ENCODE data around the gene SLC39A2. TPM values are rescaled to one million over a fixed set of nuclear protein-coding genes. Genes with fewer than 3 reads are reported as not detected.
A peak's percentile ranks its signal among the peaks of the same experiment; 100 is the strongest.
"Not testable (repeated sequence)": the region's sequence is repeated elsewhere in the genome, so short reads cannot be mapped to it uniquely, and the experiment has no call there.

Gene SLC39A2
- total and polyA plus RNA-seq, 2 donors = 1.5 to 7.0 TPM

DNA sequence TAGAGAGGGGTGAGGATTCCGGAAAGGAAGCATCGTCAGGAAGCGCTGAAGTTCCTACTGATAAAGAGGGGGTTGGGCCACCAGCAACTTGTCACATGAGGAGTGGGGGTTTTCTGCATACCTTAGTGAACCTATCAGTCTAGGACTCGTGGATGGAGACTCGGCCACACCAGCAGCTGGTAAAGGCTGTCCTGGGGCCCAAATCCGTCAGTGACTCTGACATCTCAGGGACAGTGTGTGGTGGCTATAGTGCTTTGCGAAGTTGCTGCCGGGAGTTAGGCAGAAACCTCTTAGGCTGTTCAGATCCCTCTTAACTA lies 27.4 kb upstream of the SLC39A2 start:
- Histone ChIP-seq H3K36me3 (ENCODE audit: control insufficient read depth in 2 of 2, insufficient read depth in 2 of 2, low read length in 1 of 2) (no peaks in the 10 kb centered on the region), H3K4me3 (ENCODE audit: low read length in 2 of 2) (no peak overlapping the region), H3K9me3 (ENCODE audit: control insufficient read depth in 2 of 2, insufficient read depth in 1 of 2, low read length in 1 of 2) (no peaks in the 10 kb centered on the region), H3K27me3 (ENCODE audit: control insufficient read depth in 2 of 2, insufficient read depth in 1 of 2, low read length in 1 of 2) (peaks cover 13 to 23% of the 10 kb centered on the region in 2 donors), H3K4me1 (ENCODE audit: control insufficient read depth in 2 of 2, insufficient read depth in 2 of 2, low read length in 2 of 2) (peaks cover 6 to 9% of the 10 kb centered on the region in 2 donors), H3K27ac (ENCODE audit: low read depth in 1 of 2, low read length in 1 of 2) (no peak overlapping the region)
- no peak for DNase-seq (ENCODE audit: low read depth in 6 of 9, low spot score in 9 of 9)
- WGBS = 27% methylated on average over 8 of the region's 8 CpGs

DNA sequence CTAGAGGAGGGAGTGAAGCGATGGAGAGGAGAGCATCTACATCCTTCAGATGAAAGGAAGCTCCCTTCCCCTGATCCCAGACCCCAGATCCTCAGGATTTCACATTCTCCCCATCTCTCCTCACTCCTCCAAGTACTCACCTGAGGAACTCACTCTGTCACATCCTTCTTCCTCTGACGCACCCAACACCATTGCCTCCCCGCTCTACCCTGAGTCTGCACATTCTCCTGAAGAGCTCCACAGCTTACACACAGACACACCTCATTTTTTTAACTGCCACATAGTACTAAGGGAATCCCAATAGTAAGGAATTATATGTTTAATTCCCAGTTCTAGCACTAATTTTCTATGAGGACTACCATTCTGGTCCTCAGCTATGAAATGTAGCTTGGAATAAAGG lies 25.6 kb upstream of the SLC39A2 start:
- peaks cover 11 to 23% of the 10 kb centered on the region in 2 donors for H3K27me3 ChIP-seq (ENCODE audit: control insufficient read depth in 2 of 2, insufficient read depth in 1 of 2, low read length in 1 of 2)
- 100% methylated on average over 3 of the region's 3 CpGs for WGBS
- no peak overlapping the region for H3K4me3 ChIP-seq (ENCODE audit: low read length in 2 of 2)

DNA sequence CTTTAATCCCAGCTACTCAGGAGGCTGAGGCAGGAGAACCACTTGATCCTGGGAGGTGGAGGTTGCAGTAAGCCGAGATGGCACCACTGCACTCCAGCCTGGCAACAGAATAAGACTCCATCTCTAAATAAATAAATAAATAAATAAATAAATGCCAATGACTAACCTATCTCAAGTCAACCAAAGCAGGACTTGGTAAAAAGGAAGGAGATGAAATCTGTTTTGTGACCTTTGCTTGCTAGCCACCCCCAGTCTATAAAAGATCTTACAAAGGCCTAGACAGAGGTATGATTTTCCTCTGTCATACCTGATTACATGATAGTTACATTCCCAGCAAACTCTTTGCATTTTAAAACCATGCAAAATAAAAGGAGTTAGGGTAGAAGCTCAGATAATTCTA lies 22.8 kb upstream of the SLC39A2 start:
- Histone ChIP-seq H3K4me3 (ENCODE audit: low read length in 2 of 2) (no peak overlapping the region), H3K36me3 (ENCODE audit: control insufficient read depth in 2 of 2, insufficient read depth in 2 of 2, low read length in 1 of 2) (no peaks in the 10 kb centered on the region), H3K9me3 (ENCODE audit: control insufficient read depth in 2 of 2, insufficient read depth in 1 of 2, low read length in 1 of 2) (no peaks in the 10 kb centered on the region), H3K27ac (ENCODE audit: low read depth in 1 of 2, low read length in 1 of 2) (no peak overlapping the region), H3K4me1 (ENCODE audit: control insufficient read depth in 2 of 2, insufficient read depth in 2 of 2, low read length in 2 of 2) (peaks cover 0 to 5% of the 10 kb centered on the region in 2 donors), H3K27me3 (ENCODE audit: control insufficient read depth in 2 of 2, insufficient read depth in 1 of 2, low read length in 1 of 2) (peaks cover 11 to 17% of the 10 kb centered on the region in 2 donors)
- no peak for DNase-seq (ENCODE audit: low read depth in 6 of 9, low spot score in 9 of 9)
- 96% methylated on average over 1 of the region's 1 CpG for WGBS

More for the DNA sequence above, 25.6 kb upstream of the SLC39A2 start:
- no peaks in the 10 kb centered on the region for H3K36me3 ChIP-seq (ENCODE audit: control insufficient read depth in 2 of 2, insufficient read depth in 2 of 2, low read length in 1 of 2)
- no peak overlapping the region for H3K27ac ChIP-seq (ENCODE audit: low read depth in 1 of 2, low read length in 1 of 2)
- no peaks in the 10 kb centered on the region for H3K9me3 ChIP-seq (ENCODE audit: control insufficient read depth in 2 of 2, insufficient read depth in 1 of 2, low read length in 1 of 2)
- peaks cover 6 to 9% of the 10 kb centered on the region in 2 donors for H3K4me1 ChIP-seq (ENCODE audit: control insufficient read depth in 2 of 2, insufficient read depth in 2 of 2, low read length in 2 of 2)
- no peak for DNase-seq (ENCODE audit: low read depth in 6 of 9, low spot score in 9 of 9)

DNA sequence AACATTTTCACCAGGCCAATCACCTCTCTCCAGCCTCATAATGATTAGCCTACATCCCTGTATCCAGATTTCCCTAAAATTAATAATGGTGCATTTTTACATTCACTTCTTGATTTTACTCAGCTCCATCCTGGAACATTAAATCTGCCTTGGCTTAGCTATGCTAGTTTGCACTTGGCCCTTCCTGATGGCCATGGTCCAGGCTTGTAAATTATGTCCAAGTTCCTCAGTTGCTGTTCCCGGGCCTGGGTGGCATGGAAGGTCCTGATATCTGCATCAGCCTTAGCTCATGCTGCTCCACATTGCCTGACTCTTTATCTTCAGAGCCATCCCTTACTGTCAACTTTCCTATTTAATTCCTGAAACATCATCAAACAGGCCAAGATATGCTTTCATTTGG lies 20.4 kb upstream of the SLC39A2 start:
- H3K4me1 ChIP-seq (ENCODE audit: control insufficient read depth in 2 of 2, insufficient read depth in 2 of 2, low read length in 2 of 2) = no peaks in the 10 kb centered on the region
- H3K36me3 ChIP-seq (ENCODE audit: control insufficient read depth in 2 of 2, insufficient read depth in 2 of 2, low read length in 1 of 2) = no peaks in the 10 kb centered on the region
- no peak overlapping the region for H3K4me3 ChIP-seq (ENCODE audit: low read length in 2 of 2)
- WGBS = 94% methylated on average over 1 of the region's 1 CpG
- no peak for DNase-seq (ENCODE audit: low read depth in 6 of 9, low spot score in 9 of 9)
- H3K27me3 ChIP-seq (ENCODE audit: control insufficient read depth in 2 of 2, insufficient read depth in 1 of 2, low read length in 1 of 2) = no peaks in the 10 kb centered on the region
- no peaks in the 10 kb centered on the region for H3K9me3 ChIP-seq (ENCODE audit: control insufficient read depth in 2 of 2, insufficient read depth in 1 of 2, low read length in 1 of 2)
- H3K27ac ChIP-seq (ENCODE audit: low read depth in 1 of 2, low read length in 1 of 2) = no peak overlapping the region

DNA sequence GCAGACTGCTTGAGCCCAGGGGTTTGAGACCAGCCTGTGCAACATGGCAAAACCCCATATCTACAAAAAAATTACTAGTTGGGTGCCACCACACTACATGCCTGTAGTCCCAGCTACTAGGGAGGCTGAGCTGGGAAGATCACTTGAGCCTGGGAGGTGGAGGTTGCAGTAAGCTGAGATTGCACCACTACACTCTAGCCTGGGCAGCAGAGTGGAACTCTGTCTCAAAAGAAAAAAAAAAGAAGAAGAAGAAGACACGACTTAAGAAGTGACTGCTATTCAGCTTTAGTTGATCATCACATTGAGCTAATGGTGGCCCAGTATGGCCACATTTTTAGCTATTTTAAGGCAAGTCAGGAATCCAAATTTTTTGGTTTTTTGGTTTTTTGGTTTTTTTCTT lies 18.2 kb upstream of the SLC39A2 start:
- Histone ChIP-seq H3K9me3 (ENCODE audit: control insufficient read depth in 2 of 2, insufficient read depth in 1 of 2, low read length in 1 of 2) (no peaks in the 10 kb centered on the region), H3K4me1 (ENCODE audit: control insufficient read depth in 2 of 2, insufficient read depth in 2 of 2, low read length in 2 of 2) (no peaks in the 10 kb centered on the region), H3K4me3 (ENCODE audit: low read length in 2 of 2) (no peak overlapping the region), H3K36me3 (ENCODE audit: control insufficient read depth in 2 of 2, insufficient read depth in 2 of 2, low read length in 1 of 2) (no peaks in the 10 kb centered on the region), H3K27ac (ENCODE audit: low read depth in 1 of 2, low read length in 1 of 2) (no peak overlapping the region), H3K27me3 (ENCODE audit: control insufficient read depth in 2 of 2, insufficient read depth in 1 of 2, low read length in 1 of 2) (no peaks in the 10 kb centered on the region)
- 88% methylated on average over 1 of the region's 1 CpG for WGBS
- DNase-seq (ENCODE audit: low read depth in 6 of 9, low spot score in 9 of 9) = no peak

DNA sequence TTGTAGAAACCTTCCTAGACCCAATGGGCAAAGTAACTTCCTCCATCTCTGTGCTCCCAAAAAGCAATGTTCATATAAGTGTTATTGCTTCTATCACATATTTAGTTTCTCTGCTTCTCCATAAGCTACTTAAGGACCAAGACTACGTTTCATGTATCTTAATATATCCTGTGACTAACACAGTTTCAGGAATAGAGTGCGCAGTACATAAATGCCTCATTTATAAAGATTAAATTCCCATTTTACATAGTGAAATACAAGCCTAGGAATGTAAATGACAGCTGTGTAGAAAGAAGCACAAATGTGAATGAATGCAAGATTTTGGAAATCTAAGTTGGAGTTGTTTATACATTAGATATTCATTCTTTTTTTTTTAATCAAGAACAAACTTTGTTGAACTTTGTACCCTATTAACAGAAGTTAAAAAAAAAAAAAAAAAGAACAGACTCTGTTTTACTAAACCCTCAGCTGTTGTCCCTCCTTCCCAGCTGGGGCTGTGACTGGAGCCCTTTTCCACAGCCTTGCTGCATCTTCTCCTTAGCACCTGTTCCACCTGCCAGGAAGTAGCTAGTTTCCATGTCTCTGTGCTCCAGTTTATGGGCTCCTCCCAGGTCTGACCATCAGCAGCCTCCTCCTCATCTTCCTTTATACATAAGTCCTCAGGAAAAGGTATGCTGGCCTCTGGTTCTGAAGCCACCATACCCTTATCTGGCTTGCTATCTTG lies 16.3 kb upstream of the SLC39A2 start:
- Histone ChIP-seq H3K36me3 (ENCODE audit: control insufficient read depth in 2 of 2, insufficient read depth in 2 of 2, low read length in 1 of 2) (no peaks in the 10 kb centered on the region), H3K27me3 (ENCODE audit: control insufficient read depth in 2 of 2, insufficient read depth in 1 of 2, low read length in 1 of 2) (no peaks in the 10 kb centered on the region), H3K27ac (ENCODE audit: low read depth in 1 of 2, low read length in 1 of 2) (no peak overlapping the region), H3K4me3 (ENCODE audit: low read length in 2 of 2) (no peak overlapping the region), H3K9me3 (ENCODE audit: control insufficient read depth in 2 of 2, insufficient read depth in 1 of 2, low read length in 1 of 2) (no peaks in the 10 kb centered on the region), H3K4me1 (ENCODE audit: control insufficient read depth in 2 of 2, insufficient read depth in 2 of 2, low read length in 2 of 2) (no peaks in the 10 kb centered on the region)
- WGBS = 92% methylated on average over 2 of the region's 2 CpGs
- DNase-seq (ENCODE audit: low read depth in 6 of 9, low spot score in 9 of 9) = no peak

DNA sequence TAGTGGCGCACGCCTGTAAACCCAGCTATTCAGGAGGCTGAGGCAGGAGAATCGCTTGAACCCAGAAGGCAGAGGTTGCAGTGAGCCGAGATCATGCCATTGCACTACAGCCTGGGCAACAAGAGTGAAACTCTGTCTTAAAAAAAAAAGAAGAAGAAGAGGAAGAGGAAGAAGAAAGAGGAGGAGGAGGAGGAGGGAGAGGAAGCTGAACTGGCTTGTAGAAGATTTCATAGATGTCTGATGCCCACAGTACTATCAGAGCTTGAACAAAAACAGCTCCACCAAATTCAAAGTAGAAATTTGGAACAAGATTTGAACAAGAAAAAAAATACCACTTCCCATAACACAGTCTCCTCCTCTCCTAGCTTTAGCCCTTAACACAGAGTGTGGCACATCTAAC lies 13.4 kb upstream of the SLC39A2 start:
- not testable (repeated sequence) for H3K27ac ChIP-seq (ENCODE audit: low read depth in 1 of 2, low read length in 1 of 2); H3K36me3 ChIP-seq (ENCODE audit: control insufficient read depth in 2 of 2, insufficient read depth in 2 of 2, low read length in 1 of 2); H3K4me1 ChIP-seq (ENCODE audit: control insufficient read depth in 2 of 2, insufficient read depth in 2 of 2, low read length in 2 of 2); H3K9me3 ChIP-seq (ENCODE audit: control insufficient read depth in 2 of 2, insufficient read depth in 1 of 2, low read length in 1 of 2); H3K27me3 ChIP-seq (ENCODE audit: control insufficient read depth in 2 of 2, insufficient read depth in 1 of 2, low read length in 1 of 2); DNase-seq (ENCODE audit: low read depth in 6 of 9, low spot score in 9 of 9); H3K4me3 ChIP-seq (ENCODE audit: low read length in 2 of 2)
- WGBS = 97% methylated on average over 4 of the region's 4 CpGs

DNA sequence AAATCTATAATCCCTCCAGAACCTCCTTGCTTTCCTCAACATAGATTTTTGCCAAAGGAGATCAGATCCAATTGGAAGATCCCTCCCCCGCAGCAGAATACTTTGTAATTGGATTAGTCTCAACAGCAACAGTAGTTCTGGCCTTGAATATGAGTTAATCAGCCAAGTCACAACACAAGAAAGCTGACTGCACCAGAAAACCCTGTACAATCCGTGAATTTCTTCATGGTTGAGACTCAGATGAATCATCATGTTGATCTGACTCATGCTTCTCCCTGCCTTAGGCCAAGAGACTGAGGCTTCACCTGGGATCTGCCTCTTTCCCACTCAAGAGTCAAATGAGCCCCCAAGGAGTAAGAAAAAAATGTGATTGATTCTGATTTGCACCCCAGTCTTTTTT lies 12.3 kb upstream of the SLC39A2 start:
- 88% methylated on average over 2 of the region's 2 CpGs for WGBS
- H3K9me3 ChIP-seq (ENCODE audit: control insufficient read depth in 2 of 2, insufficient read depth in 1 of 2, low read length in 1 of 2) = no peaks in the 10 kb centered on the region
- DNase-seq (ENCODE audit: low read depth in 6 of 9, low spot score in 9 of 9) = no peak
- no peaks in the 10 kb centered on the region for H3K27me3 ChIP-seq (ENCODE audit: control insufficient read depth in 2 of 2, insufficient read depth in 1 of 2, low read length in 1 of 2)
- H3K4me1 ChIP-seq (ENCODE audit: control insufficient read depth in 2 of 2, insufficient read depth in 2 of 2, low read length in 2 of 2) = peaks cover 14 to 18% of the 10 kb centered on the region in 2 donors
- H3K36me3 ChIP-seq (ENCODE audit: control insufficient read depth in 2 of 2, insufficient read depth in 2 of 2, low read length in 1 of 2) = peaks cover under 1 to 3% of the 10 kb centered on the region in 2 donors
- no peak overlapping the region for H3K4me3 ChIP-seq (ENCODE audit: low read length in 2 of 2)
- no peak overlapping the region for H3K27ac ChIP-seq (ENCODE audit: low read depth in 1 of 2, low read length in 1 of 2)

DNA sequence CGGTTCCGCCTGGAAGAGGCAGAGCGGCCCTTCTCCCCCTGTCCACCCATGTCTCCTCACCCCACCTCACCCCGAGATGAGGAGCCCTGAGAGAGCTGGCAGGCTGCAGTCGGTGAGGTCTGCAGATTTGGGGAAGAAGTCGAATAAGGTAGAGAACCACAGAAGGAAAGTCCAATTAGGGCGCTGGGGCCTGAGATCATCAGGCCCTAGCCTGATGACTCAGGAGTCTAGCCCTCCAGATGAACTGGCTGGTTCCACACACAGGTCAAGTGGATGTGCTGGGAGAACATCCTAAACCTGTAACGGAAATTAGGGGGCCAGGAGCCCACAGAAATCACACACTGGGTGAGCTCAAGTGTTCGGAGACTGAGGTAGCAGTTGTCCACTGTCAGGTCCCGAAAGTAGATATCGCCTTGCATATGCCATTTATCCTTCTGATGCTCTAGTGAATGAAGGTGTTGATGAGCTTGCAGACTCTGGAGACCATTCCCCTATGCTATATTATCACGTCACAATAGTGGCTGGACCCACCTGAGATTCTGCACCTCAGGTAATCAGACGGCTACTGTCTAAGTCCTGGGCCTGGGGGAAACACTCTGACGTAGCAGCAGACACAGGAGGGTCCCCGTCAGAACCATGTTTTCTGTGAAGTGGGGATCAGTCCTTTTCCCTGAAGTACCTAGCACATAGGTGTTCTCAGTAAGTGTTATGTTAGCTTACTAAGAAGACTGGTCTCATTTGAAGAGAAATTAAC lies 10.2 kb upstream of the SLC39A2 start:
- peak in 1 of 9 donors; percentile 16 for DNase-seq (ENCODE audit: low read depth in 6 of 9, low spot score in 9 of 9)
- H3K27me3 ChIP-seq (ENCODE audit: control insufficient read depth in 2 of 2, insufficient read depth in 1 of 2, low read length in 1 of 2) = no peaks in the 10 kb centered on the region
- H3K36me3 ChIP-seq (ENCODE audit: control insufficient read depth in 2 of 2, insufficient read depth in 2 of 2, low read length in 1 of 2) = peaks cover 14 to 23% of the 10 kb centered on the region in 2 donors
- peaks cover 16 to 20% of the 10 kb centered on the region in 2 donors for H3K4me1 ChIP-seq (ENCODE audit: control insufficient read depth in 2 of 2, insufficient read depth in 2 of 2, low read length in 2 of 2)
- no peaks in the 10 kb centered on the region for H3K9me3 ChIP-seq (ENCODE audit: control insufficient read depth in 2 of 2, insufficient read depth in 1 of 2, low read length in 1 of 2)
- peak overlapping the region; percentile 85 to 87 for H3K4me3 ChIP-seq (ENCODE audit: low read length in 2 of 2)
- H3K27ac ChIP-seq (ENCODE audit: low read depth in 1 of 2, low read length in 1 of 2) = peak overlapping the region; percentile 80
- WGBS = 93% methylated on average over 15 of the region's 15 CpGs
